Measurements from ENCODE around the gene SATB2. TPM values are rescaled to one million over a fixed set of nuclear protein-coding genes. Genes with fewer than 3 reads are reported as not detected.

The SATB2 gene
- total RNA-seq, 1 experiment from 2014 or later = 13.8 TPM

- CTCF ChIA-PET = no interaction called here
- no peak for ATAC-seq
- intact Hi-C loops (cut with micrococcal nuclease) = no loop called here
These were observed 140.1 kb downstream of the SATB2 start for GRCh38 chr2:199317646-199318045.

More at GRCh38 chr2:199317646-199318045, 140.1 kb downstream of the SATB2 start:
- RAD21 ChIA-PET (ENCODE audit: low non-redundant PET in 1 of 2, low total read pairs in 2 of 2, uncharacterized antibody in 2 of 2, unreplicated experiment in 2 of 2) = no interaction called here
- H3K9me3 ChIP-seq (ENCODE audit: control insufficient read depth in 1 of 2, insufficient read depth in 1 of 2, low read depth in 1 of 2, low read length in 2 of 2) = no peaks in the 10 kb centered on the region
- DNase-seq (ENCODE audit: low read depth, low spot score) = no peak
- peaks cover 0 to 5% of the 10 kb centered on the region in 2 experiments; a peak in 1 of 4 replicates for H3K36me3 ChIP-seq (ENCODE audit: control insufficient read depth in 1 of 2, insufficient read depth in 2 of 2, low read length in 2 of 2)
- POLR2A ChIA-PET = no interaction called here
- H3K4me1 ChIP-seq (ENCODE audit: control insufficient read depth in 1 of 2, insufficient read depth in 2 of 2, low read length in 2 of 2) = no peaks in the 10 kb centered on the region
- no peak overlapping the region for H3K27ac ChIP-seq (ENCODE audit: low read depth, low read length)
- H3K79me2 ChIP-seq (ENCODE audit: insufficient read depth, low read length) = no peaks in the 10 kb centered on the region
- no peak overlapping the region for H3K9ac ChIP-seq (ENCODE audit: low read length)
- no peak overlapping the region for H2AFZ ChIP-seq (ENCODE audit: low read depth, low read length, poor library complexity, severe bottlenecking)
- H3K4me2 ChIP-seq (ENCODE audit: low read length) = no peak overlapping the region
- no peaks in the 10 kb centered on the region for H4K20me1 ChIP-seq (ENCODE audit: insufficient read depth)
- no peaks in the 10 kb centered on the region for H3K27me3 ChIP-seq (ENCODE audit: insufficient read depth, low read length)
- no peak overlapping the region for H3K4me3 ChIP-seq (replicated peaks in 1 of 2; ENCODE audit: low read depth in 1 of 2, low read length in 2 of 2)
- no TSS peak for BruUV-seq (replicated peaks)
- H3K9me2 ChIP-seq (ENCODE audit: insufficient read depth) = no peaks in the 10 kb centered on the region
- TF ChIP-seq ATF3 (IDR thresholded peaks at IDR 0.05) (no peak), POLR2AphosphoS5 (IDR thresholded peaks at IDR 0.05; ENCODE audit: low read depth, low read length) (no peak), MAX (IDR thresholded peaks at IDR 0.05) (no peak), CTCF (IDR thresholded peaks at IDR 0.05 in 2 of 3, conservative IDR thresholded peaks at IDR 0.05 in 1 of 3; ENCODE audit: borderline replicate concordance in 1 of 3, insufficient read depth in 1 of 3, low read depth in 2 of 3, low read length in 2 of 3) (no peak), EZH2 (IDR thresholded peaks at IDR 0.05) (no peak), CBX3 (IDR thresholded peaks at IDR 0.05; ENCODE audit: low read depth) (no peak), CEBPB (IDR thresholded peaks at IDR 0.05; ENCODE audit: low read depth) (no peak), EZH2phosphoT487 (IDR thresholded peaks at IDR 0.05; ENCODE audit: borderline replicate concordance) (no peak), ZNF274 (IDR thresholded peaks at IDR 0.05; ENCODE audit: low read depth, low read length) (no peak), POLR2A (IDR thresholded peaks at IDR 0.05; ENCODE audit: borderline replicate concordance, extremely low read depth, insufficient read depth, insufficient read length) (no peak), ELF1 (IDR thresholded peaks at IDR 0.05; ENCODE audit: borderline replicate concordance, low read depth) (no peak), RAD21 (IDR thresholded peaks at IDR 0.05; ENCODE audit: low read depth) (no peak)

Measured in HCT116 (cell line).